Activated CD4-positive, alpha-beta T cell treated with anti-CD3 and anti-CD28 coated beads, Interleukin-2, amount 50 U/mL, for 4 hours (primary cell): ENCODE measurements around the gene RPS27A.
"Not testable (repeated sequence)": the region's sequence is repeated elsewhere in the genome, so short reads cannot be mapped to it uniquely, and the experiment has no call there.

Experiments
- DNase-seq, 2 experiments: peaks; one replicate each; pipeline ENCODE4 v3.0.0-alpha.2; 2020

The RPS27A gene

GRCh38 chr2:55239656-55240222 is 7.3 kb downstream of the RPS27A start:
- no peak for DNase-seq

GRCh38 chr2:55241582-55241981 is 9.1 kb downstream of the RPS27A start:
- not testable (repeated sequence) for DNase-seq

GRCh38 chr2:55242617-55243016 is 10.1 kb downstream of the RPS27A start:
- no peak for DNase-seq

- DNase-seq: no peak
Observed at GRCh38 chr2:55245411-55245810, 12.9 kb downstream of the RPS27A start.

- no peak for DNase-seq
Observed at GRCh38 chr2:55247025-55247424, 14.5 kb downstream of the RPS27A start.

GRCh38 chr2:55252832-55253231 is 20.3 kb downstream of the RPS27A start:
- DNase-seq: no peak

GRCh38 chr2:55259586-55259985 is 27.1 kb downstream of the RPS27A start:
- DNase-seq: not testable (repeated sequence)

- no peak for DNase-seq
Observed at GRCh38 chr2:55268288-55268906, 35.9 kb downstream of the RPS27A start.

- peak; percentile 77 to 78 for DNase-seq
Observed at GRCh38 chr2:55268907-55269644, 36.6 kb downstream of the RPS27A start, which contains the start of gene MTIF2. Gene MTIF2 (minus strand): TSS chr2:55269231. CDS start chr2:55263858, 5,373 bp downstream.

- DNase-seq: no peak
Observed at GRCh38 chr2:55269645-55269990, 37.1 kb downstream of the RPS27A start.

- not testable (repeated sequence) for DNase-seq
Observed at GRCh38 chr2:55274346-55274745, 41.9 kb downstream of the RPS27A start.

- no peak for DNase-seq
Observed at GRCh38 chr2:55277310-55277709, 44.8 kb downstream of the RPS27A start.

- DNase-seq: not testable (repeated sequence)
Observed at GRCh38 chr2:55279214-55279835, 46.8 kb downstream of the RPS27A start.

GRCh38 chr2:55279859-55280424 is 47.5 kb downstream of the RPS27A start:
- DNase-seq: not testable (repeated sequence)

- not testable (repeated sequence) for DNase-seq
Observed at GRCh38 chr2:55280851-55281546, 48.5 kb downstream of the RPS27A start.

GRCh38 chr2:55282110-55282917 is 49.8 kb downstream of the RPS27A start:
- peak; percentile 83 to 84 for DNase-seq

- no peak for DNase-seq
Observed at GRCh38 chr2:55283083-55283482, 50.6 kb downstream of the RPS27A start.
